Cardiac fibroblast (primary cell): ENCODE data around the gene C1orf94.

Experiments used
- DNase-seq, 2 donors: peaks; one replicate each; pipeline versions ENCODE4 v3.0.0 to v3.0.0-alpha.2; 2010; ENCODE audit warnings: low read depth in 2 of 2
- H3K4me3 ChIP-seq, 2 donors: replicated peaks in 1 of 2; 1 replicate in 1 of 2; 2 replicates in 1 of 2; pipeline ENCODE4 v1.5.1; 2011; ENCODE audit warnings: low read depth in 2 of 2, low read length in 2 of 2, mild to moderate bottlenecking in 2 of 2, moderate library complexity in 1 of 2
- TF ChIP-seq, protein P1 (sequence below): IDR thresholded peaks from one replicate; pipeline ENCODE4 v1.5.1; 2011; ENCODE audit warnings: low read depth, mild to moderate bottlenecking, low read length, inconsistent platforms

C1orf94 gene

GRCh38 chr1:34237151-34237815, 60.6 kb downstream of the C1orf94 start:
- TF ChIP-seq, protein P1, sequence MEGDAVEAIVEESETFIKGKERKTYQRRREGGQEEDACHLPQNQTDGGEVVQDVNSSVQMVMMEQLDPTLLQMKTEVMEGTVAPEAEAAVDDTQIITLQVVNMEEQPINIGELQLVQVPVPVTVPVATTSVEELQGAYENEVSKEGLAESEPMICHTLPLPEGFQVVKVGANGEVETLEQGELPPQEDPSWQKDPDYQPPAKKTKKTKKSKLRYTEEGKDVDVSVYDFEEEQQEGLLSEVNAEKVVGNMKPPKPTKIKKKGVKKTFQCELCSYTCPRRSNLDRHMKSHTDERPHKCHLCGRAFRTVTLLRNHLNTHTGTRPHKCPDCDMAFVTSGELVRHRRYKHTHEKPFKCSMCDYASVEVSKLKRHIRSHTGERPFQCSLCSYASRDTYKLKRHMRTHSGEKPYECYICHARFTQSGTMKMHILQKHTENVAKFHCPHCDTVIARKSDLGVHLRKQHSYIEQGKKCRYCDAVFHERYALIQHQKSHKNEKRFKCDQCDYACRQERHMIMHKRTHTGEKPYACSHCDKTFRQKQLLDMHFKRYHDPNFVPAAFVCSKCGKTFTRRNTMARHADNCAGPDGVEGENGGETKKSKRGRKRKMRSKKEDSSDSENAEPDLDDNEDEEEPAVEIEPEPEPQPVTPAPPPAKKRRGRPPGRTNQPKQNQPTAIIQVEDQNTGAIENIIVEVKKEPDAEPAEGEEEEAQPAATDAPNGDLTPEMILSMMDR = no peak
- no peak overlapping the region for H3K4me3 ChIP-seq
- DNase-seq = no peak

DNA sequence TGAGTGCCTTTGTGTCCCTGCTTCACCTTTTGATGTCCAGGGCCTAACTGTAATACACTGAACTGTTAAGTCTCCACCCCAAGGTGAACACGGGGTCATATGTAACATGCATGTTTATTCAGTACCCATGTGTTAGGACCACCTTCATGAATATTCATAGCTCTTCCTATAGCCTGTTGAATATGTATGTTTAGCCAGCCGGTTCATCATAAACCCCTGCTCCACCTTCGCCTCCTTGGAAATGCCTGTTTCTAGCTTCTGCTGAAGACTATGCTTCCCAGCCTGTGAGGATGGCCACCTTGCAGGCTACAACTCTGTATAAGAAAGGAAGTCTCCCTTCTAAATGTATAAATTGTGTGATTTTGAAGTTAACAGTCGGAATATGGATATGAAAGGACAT, 69.3 kb downstream of the C1orf94 start:
- no peak for DNase-seq
- TF ChIP-seq, protein P1 = no peak
- H3K4me3 ChIP-seq = no peak overlapping the region

DNA sequence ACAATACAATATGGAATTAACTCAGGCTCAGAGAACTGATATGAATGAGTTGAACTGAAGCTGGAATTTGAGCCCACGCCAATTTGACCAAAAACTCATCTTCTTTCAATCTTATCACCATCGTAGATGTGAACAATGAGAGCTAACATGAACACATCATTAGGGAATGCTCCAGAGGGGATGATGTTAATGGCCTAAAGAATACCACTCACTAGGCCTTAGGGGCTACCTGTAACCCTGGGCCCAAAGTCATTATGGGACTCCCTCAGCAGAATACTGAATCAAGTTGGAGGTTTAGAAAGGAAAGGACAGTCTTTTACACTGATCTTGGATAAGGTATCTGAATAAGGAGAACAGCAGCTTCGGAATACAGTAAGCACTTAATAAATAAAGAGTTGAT, 73.6 kb downstream of the C1orf94 start:
- no peak for DNase-seq
- TF ChIP-seq, protein P1 = no peak
- H3K4me3 ChIP-seq = no peak overlapping the region

DNA sequence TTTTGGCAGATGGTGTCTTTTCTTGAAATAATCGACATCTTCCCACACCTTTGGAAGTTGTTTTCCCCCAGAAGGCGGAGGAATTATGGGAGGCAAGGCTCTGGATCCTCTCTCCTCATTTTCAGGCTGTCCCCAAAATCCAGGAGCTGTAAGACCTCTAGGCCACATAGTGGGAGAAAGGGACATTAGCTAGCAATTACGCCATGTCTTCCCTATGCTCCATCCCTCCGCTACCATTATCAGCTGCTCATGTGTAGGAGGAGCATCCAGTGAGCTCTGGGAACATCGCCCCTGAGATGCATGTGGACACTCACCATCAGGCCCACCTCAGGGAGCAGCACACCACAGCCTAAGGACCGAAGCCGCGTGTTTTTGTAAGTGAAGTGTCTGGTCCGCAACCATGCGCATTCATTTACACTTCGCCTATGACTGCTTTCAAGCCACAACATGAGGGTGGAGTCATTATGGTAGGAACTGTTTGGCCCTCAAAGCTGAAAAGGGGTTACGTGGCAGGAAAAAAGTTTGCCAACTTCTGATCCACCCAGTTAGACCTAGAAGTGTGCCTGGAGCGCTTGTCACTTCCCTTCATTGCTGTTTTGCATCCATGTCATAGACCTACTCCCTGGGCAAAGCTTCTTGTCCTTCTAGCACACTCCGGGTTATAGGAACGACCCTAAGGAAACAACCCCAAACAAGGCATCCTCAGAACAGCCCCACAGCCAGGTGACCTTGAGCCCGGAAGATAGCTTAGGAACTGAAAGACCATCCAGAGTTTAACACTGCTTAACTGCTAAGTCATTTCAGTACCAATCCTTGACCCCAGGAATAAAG, 85.5 kb downstream of the C1orf94 start:
- DNase-seq = no peak
- TF ChIP-seq, protein P1 = no peak
- H3K4me3 ChIP-seq = no peak overlapping the region

DNA sequence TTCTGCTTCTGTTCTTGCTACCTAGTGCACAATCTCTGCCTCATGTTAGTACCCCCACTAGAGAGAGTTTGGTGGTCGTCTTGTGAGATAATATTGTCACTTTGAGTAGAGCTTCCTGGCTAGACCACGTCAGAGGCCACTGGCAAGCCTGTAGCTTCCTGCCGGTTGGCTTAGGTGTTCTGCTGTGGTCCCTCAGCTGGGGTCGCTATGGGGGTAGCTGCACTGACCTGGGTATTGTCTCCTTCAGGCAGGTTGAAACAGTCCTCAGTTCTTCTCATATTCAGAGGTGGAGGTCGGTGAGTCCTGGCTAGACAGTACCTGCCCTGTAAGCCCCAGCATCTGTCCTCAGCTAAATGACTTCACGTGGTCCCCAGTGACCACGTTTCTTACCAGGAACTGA, 86.2 kb downstream of the C1orf94 start:
- no peak for DNase-seq
- H3K4me3 ChIP-seq = no peak overlapping the region
- TF ChIP-seq, protein P1 = no peak

- no peak overlapping the region for H3K4me3 ChIP-seq
- no peak for DNase-seq
- TF ChIP-seq, protein P1 = no peak
Observed at GRCh38 chr1:34263406-34263805, 86.7 kb downstream of the C1orf94 start.
